Activated T-cell treated with anti-CD3 and anti-CD28 coated beads, Interleukin-2, amount 50 U/mL, for 72 hours (primary cell): ENCODE results near the gene GP9. TPM values are rescaled to one million over a fixed set of nuclear protein-coding genes. Genes with fewer than 3 reads are reported as not detected.
"Not testable (repeated sequence)": the region's sequence is repeated elsewhere in the genome, so short reads cannot be mapped to it uniquely, and the experiment has no call there.

Experiments
- ATAC-seq, 2 donors: fragments of 150-1000 bp; cut with Tn5 transposase; replicated peaks in 1 of 2; 2 replicates each; pipeline ENCODE4 v1.10.0; 2021; ENCODE audit warnings: moderate library complexity in 2 of 2, mild to moderate bottlenecking in 1 of 2
- DNase-seq, 2 donors: peaks; one replicate each; pipeline ENCODE4 v3.0.0; 2021 to 2022; ENCODE audit warnings: mixed read lengths in 1 of 2
- H3K27ac Mint-ChIP-seq: one replicate; pipeline ENCODE4 v1.8.0; 2022; ENCODE audit warnings: mild to moderate bottlenecking, moderate library complexity, mixed read lengths
- H3K27me3 Mint-ChIP-seq: one replicate; pipeline ENCODE4 v1.8.0; 2022; ENCODE audit warnings: low read depth, mixed read lengths
- H3K36me3 Mint-ChIP-seq, 2 donors: one replicate each; pipeline ENCODE4 v1.8.0; 2022; ENCODE audit warnings: mixed read lengths in 2 of 2, mild to moderate bottlenecking in 1 of 2; ENCODE audit not compliant: insufficient read depth in 2 of 2
- H3K4me1 Mint-ChIP-seq: one replicate; pipeline ENCODE4 v1.8.0; 2022; ENCODE audit warnings: low read depth, mixed read lengths
- H3K4me3 Mint-ChIP-seq, 2 donors: one replicate each; pipeline ENCODE4 v1.8.0; 2022; ENCODE audit warnings: mild to moderate bottlenecking in 2 of 2, mixed read lengths in 2 of 2, moderate library complexity in 2 of 2
- H3K9me3 Mint-ChIP-seq, 2 donors: one replicate each; pipeline ENCODE4 v1.8.0; 2022; ENCODE audit warnings: mixed read lengths in 2 of 2
- total RNA-seq, 2 donors: library from RNA; stranded (reverse); gene quantifications; one replicate each; pipeline ENCODE4 v1.2.3, GENCODE V29; 2022

Gene GP9
- total RNA-seq, 2 donors from 2014 or later, result not detected

DNA sequence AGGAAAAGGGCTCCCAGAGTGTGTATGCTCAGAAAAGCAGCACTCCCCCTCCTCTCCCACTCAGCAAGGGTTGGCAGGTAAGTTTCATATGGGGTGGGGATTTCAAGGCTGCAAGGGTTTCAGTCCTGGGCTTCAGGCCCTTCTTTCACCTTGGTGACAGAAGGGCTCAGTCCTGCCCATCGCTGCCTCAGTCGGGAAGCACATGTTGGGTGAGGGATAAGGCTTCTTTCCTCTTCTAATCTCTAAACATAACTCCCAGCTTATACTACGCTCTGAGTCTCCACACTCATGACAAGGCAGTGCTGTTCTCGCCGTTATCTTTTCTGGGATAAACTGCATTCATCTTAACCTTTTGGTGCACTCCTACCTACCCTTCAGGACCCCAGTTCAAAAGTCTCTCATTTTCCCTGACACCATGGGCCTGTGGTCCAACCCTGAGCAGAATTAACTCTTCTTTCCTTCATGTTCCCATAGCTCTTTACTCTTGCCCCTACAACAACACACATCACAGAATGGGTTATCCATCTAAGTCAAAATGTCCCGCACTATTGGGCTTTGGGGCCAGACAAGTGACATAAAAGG is 44.0 kb downstream of the GP9 start:
- peak overlapping the region in 1 of 2 donors; percentile 25 for H3K4me3 Mint-ChIP-seq
- peaks cover 89% of the 10 kb centered on the region for H3K4me1 Mint-ChIP-seq
- DNase-seq (no peak), ATAC-seq (no peak)
- H3K9me3 Mint-ChIP-seq, result no peaks in the 10 kb centered on the region
- peaks cover 4 to 24% of the 10 kb centered on the region in 2 donors for H3K36me3 Mint-ChIP-seq
- no peaks in the 10 kb centered on the region for H3K27me3 Mint-ChIP-seq
- H3K27ac Mint-ChIP-seq, result peak overlapping the region; percentile 39

DNA sequence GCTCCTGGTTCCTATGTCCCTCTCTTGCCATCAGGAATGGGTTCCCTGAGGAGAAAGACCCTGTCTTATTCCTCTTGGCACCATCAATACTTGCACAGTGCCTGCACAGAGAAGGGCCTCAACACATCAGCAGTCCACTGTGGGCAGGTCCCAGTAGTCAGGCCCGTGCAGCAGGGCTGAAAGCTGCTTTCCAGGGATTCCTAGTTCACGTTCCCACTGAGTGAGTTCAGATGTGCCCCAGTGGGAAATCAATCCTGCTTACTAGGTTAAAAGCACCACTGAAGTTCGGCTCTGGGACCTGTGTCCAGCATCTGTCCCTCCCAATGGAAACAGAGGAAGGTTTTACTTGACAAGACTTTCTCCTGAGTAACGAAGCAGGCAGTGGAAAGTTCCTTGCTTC is 45.3 kb downstream of the GP9 start:
- H3K4me1 Mint-ChIP-seq, result peaks cover 87% of the 10 kb centered on the region
- no peak overlapping the region for H3K27ac Mint-ChIP-seq
- no peak overlapping the region for H3K4me3 Mint-ChIP-seq
- ATAC-seq, result no peak
- no peaks in the 10 kb centered on the region for H3K27me3 Mint-ChIP-seq
- no peak for DNase-seq
- no peaks in the 10 kb centered on the region for H3K9me3 Mint-ChIP-seq
- H3K36me3 Mint-ChIP-seq, result peaks cover 7 to 29% of the 10 kb centered on the region in 2 donors

DNA sequence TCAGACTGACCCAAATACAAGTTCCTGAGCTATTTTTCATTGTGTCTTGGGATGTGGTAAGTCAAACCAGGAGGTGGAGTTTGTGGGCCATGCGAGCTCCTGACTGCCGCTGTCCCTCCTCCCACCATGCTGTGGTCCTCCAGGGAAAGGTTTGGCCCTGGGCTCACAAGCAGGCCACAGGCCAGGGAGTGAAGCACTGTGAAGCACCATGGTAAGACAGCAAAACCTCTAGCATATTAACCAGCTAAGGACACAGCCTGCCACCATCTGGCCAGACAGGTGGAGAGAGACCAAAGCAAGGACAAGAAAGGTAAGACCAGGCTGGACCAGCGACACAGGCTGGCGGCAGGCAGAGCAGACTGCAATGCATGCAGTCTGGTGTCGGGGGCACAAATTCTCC is 45.7 kb downstream of the GP9 start:
- Mint-ChIP-seq H3K27ac (no peak overlapping the region), H3K4me3 (no peak overlapping the region), H3K27me3 (no peaks in the 10 kb centered on the region), H3K36me3 (peaks cover 8 to 32% of the 10 kb centered on the region in 2 donors), H3K9me3 (no peaks in the 10 kb centered on the region), H3K4me1 (peaks cover 87% of the 10 kb centered on the region)
- DNase-seq (no peak), ATAC-seq (no peak)

DNA sequence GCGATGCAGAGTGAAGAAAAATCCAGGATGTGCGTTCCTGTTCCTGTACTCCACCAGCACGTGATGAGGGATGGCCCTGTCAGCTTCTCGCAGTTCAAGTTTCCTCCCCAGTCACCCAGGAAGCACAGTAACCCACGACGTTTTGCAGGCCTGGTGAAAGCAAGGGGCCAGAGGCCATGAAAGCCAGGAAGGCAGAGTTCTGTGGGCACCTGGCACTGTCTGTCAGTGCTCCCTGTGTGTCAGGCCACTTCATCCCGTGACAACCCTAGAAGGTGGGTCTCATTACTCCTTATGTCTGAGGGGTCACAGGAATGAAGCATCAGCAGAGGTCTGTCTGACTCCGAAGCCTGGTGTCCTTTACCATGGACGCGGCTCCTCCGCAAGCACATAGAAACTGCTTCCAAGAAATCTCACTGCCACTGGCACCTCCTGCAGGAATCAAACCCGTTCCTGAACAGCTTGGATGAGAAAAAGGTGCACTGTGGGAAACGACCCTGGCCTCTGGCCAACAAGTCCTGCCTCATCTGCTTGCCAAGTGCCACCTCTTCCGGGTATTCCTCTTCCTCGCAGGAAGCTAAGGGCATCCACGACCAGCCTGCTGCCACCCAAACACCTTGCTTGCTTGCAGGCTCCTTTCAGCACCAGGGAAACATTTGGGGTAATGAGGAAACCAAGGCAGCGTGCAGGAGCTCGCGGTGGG is 46.4 kb downstream of the GP9 start:
- DNase-seq (no peak), ATAC-seq (no peak)
- Mint-ChIP-seq H3K27me3 (no peaks in the 10 kb centered on the region), H3K4me3 (no peak overlapping the region), H3K27ac (peak overlapping the region; percentile 40), H3K9me3 (no peaks in the 10 kb centered on the region), H3K36me3 (peaks cover 8 to 37% of the 10 kb centered on the region in 2 donors), H3K4me1 (peaks cover 87% of the 10 kb centered on the region)

DNA sequence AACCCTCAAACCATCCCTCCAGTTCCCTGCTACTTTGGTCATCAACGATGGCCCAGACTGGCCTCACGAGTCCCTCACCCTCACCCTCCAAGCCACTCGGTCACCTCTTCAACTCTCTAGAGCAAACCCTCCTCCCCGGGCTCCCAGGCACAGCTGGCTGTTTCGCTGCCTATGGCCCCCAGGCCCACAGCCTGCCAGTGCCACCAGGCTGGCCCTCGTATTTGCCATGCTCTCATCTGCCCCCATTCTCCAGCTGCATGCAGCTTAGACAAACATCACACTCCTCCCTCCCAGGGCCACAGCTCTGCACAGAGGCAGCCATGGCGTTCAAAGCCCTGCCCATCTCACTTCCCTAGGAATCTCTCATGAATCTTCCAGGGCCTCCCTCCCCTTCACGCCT is 47.2 kb downstream of the GP9 start:
- H3K36me3 Mint-ChIP-seq, result peaks cover 11 to 42% of the 10 kb centered on the region in 2 donors
- no peaks in the 10 kb centered on the region for H3K9me3 Mint-ChIP-seq
- peak overlapping the region in 1 of 2 donors; percentile 12 for H3K4me3 Mint-ChIP-seq
- H3K4me1 Mint-ChIP-seq, result peaks cover 86% of the 10 kb centered on the region
- no peaks in the 10 kb centered on the region for H3K27me3 Mint-ChIP-seq
- ATAC-seq (no peak), DNase-seq (no peak)
- H3K27ac Mint-ChIP-seq, result peak overlapping the region; percentile 55

DNA sequence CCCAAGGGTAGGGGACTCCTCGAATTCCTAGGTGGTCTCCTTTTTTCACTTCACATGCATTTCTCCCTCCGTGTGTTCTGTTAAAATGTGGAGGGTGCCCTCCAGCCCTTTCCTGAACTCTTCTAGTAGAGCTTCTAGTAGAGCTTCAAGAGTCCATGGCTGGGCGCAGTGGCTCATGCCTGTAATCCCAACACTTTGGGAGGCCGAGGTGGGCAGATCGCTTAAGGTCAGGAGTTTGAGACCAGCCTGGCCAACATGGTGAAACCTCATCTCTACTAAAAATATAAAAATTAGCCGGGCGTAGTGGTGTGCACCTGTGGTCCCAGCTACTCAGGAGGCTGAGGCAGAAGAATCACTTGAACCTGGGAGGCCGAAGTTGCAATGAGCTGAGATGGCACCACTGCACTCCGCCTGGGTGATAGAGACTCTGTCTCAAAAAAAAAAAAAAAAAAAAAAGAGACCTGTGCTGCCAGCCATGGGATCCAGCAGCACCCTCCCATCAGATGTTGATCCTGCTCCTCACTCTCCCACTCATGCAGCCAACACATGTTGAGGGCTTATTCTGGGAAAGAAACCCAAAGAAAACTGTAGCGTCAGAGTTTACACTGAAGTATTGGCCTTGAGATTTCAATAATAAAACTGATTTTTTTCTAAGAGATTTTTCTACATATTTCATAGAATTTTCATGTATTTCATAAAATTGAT is 50.6 kb downstream of the GP9 start:
- H3K27me3 Mint-ChIP-seq, H3K9me3 Mint-ChIP-seq, DNase-seq, ATAC-seq: not testable (repeated sequence)
- H3K4me1 Mint-ChIP-seq, result peaks cover 89% of the 10 kb centered on the region
- peak overlapping the region; percentile 99 for H3K27ac Mint-ChIP-seq
- H3K4me3 Mint-ChIP-seq, result peak overlapping the region; percentile 20 to 33
- H3K36me3 Mint-ChIP-seq, result peaks cover 19 to 58% of the 10 kb centered on the region in 2 donors

Other genes with a start within 250 kb of the GP9 start
- 10 to 100 TPM; 21.9 to 30.0 TPM for gene ACAD9, start 181.2 kb upstream of the GP9 start, total RNA-seq
- 1 to 10 TPM; 1.1 TPM for gene CFAP92, start 66.7 kb upstream of the GP9 start, total RNA-seq
- gene EFCC1, start 59.5 kb upstream of the GP9 start, total RNA-seq, result under 1 TPM; 0.26 to 0.42 TPM
- gene RAB43, start 61.0 kb downstream of the GP9 start, total RNA-seq, result 10 to 100 TPM; 82.5 to 95.5 TPM
- gene ISY1, start 100.3 kb downstream of the GP9 start, total RNA-seq, result 10 to 100 TPM; 50.2 to 68.9 TPM
- 100 to 1,000 TPM; 450 to 480 TPM for gene CNBP, start 123.1 kb downstream of the GP9 start, total RNA-seq
- 100 to 1,000 TPM; 183 to 205 TPM for gene COPG1, start 188.8 kb downstream of the GP9 start, total RNA-seq
- gene HMCES, start 218.1 kb downstream of the GP9 start, total RNA-seq, result 10 to 100 TPM; 66.6 to 84.3 TPM